Endometrial microvascular endothelial cells (primary cell): ENCODE measurements around the gene CHRNB1. TPM values are rescaled to one million over a fixed set of nuclear protein-coding genes. Genes with fewer than 3 reads are reported as not detected.

Experiments
- in situ Hi-C: cut with HindIII; loops from 2 replicates; pipeline ENCODE4 v1.10.0; 2017; ENCODE audit warnings: low sequenced_read_pairs, low pct_unique_long_range_greater_than_20kb; ENCODE audit errors: inconsistent ontology term
- total RNA-seq: library from RNA; depleted of rRNA; stranded (reverse); fragments of >200 nt; gene quantifications from one replicate; pipeline ENCODE4 v1.2.3, GENCODE V29; 2015; ENCODE audit errors: inconsistent ontology term

The CHRNB1 gene
- total RNA-seq, 1 donor from 2014 or later, result 14.1 TPM

GRCh38 chr17:7496470-7497183 lies 51.8 kb downstream of the CHRNB1 start:
- in situ Hi-C loops, result no loop called here

GRCh38 chr17:7497228-7497627 lies 52.4 kb downstream of the CHRNB1 start:
- in situ Hi-C loops, result no loop called here

GRCh38 chr17:7497636-7498035 lies 52.8 kb downstream of the CHRNB1 start:
- in situ Hi-C loops, result no loop called here

- in situ Hi-C loops, result no loop called here
These were observed 54.3 kb downstream of the CHRNB1 start for GRCh38 chr17:7499161-7499560.

- in situ Hi-C loops, result no loop called here
These were observed 56.9 kb downstream of the CHRNB1 start for GRCh38 chr17:7501729-7502128.

- in situ Hi-C loops, result no loop called here
These were observed 57.4 kb downstream of the CHRNB1 start for GRCh38 chr17:7502171-7502847.

GRCh38 chr17:7502987-7503386 lies 58.1 kb downstream of the CHRNB1 start:
- in situ Hi-C loops, result no loop called here

GRCh38 chr17:7503521-7503920 lies 58.7 kb downstream of the CHRNB1 start:
- in situ Hi-C loops, result no loop called here

Other genes starting within 250 kb of the CHRNB1 start
- 5.9 TPM for gene DLG4, start 225.2 kb upstream of the CHRNB1 start, total RNA-seq
- gene ACADVL, start 225.1 kb upstream of the CHRNB1 start, total RNA-seq, result 357 TPM
- gene DVL2, start 210.5 kb upstream of the CHRNB1 start, total RNA-seq, result 31.8 TPM
- gene PHF23, start 205.6 kb upstream of the CHRNB1 start, total RNA-seq, result 65.3 TPM
- gene GABARAP, start 202.6 kb upstream of the CHRNB1 start, total RNA-seq, result 154 TPM
- gene CTDNEP1, start 193.3 kb upstream of the CHRNB1 start, total RNA-seq, result 55.9 TPM
- 46.6 TPM for gene ELP5, start 192.8 kb upstream of the CHRNB1 start, total RNA-seq
- 16.4 TPM for gene CLDN7, start 182.6 kb upstream of the CHRNB1 start, total RNA-seq
- gene SLC2A4, start 163.3 kb upstream of the CHRNB1 start, total RNA-seq, result not detected
- not detected for gene YBX2, start 150.4 kb upstream of the CHRNB1 start, total RNA-seq
- gene EIF5A, start 137.4 kb upstream of the CHRNB1 start, total RNA-seq, result 666 TPM
- 39.7 TPM for gene GPS2, start 129.7 kb upstream of the CHRNB1 start, total RNA-seq
- 15.1 TPM for gene NEURL4, start 115.7 kb upstream of the CHRNB1 start, total RNA-seq
- not detected for gene ACAP1, start 108.5 kb upstream of the CHRNB1 start, total RNA-seq
- gene KCTD11, start 92.9 kb upstream of the CHRNB1 start, total RNA-seq, result 7.8 TPM
- not detected for gene TMEM95, start 89.9 kb upstream of the CHRNB1 start, total RNA-seq
- not detected for gene TNK1, start 64.0 kb upstream of the CHRNB1 start, total RNA-seq
- 55.8 TPM for gene PLSCR3, start 50.5 kb upstream of the CHRNB1 start, total RNA-seq
- 109 TPM for gene TMEM256, start 41.0 kb upstream of the CHRNB1 start, total RNA-seq
- 3.4 TPM for gene NLGN2, start 37.2 kb upstream of the CHRNB1 start, total RNA-seq
- not detected for gene SPEM1, start 24.7 kb upstream of the CHRNB1 start, total RNA-seq
- gene SPEM2, start 19.4 kb upstream of the CHRNB1 start, total RNA-seq, result not detected
- not detected for gene SPEM3, start 16.2 kb upstream of the CHRNB1 start, total RNA-seq
- 5.2 TPM for gene TMEM102, start 9.6 kb upstream of the CHRNB1 start, total RNA-seq
- gene FGF11, start 5.5 kb upstream of the CHRNB1 start, total RNA-seq, result not detected
- gene ZBTB4, start 34.6 kb downstream of the CHRNB1 start, total RNA-seq, result 23.1 TPM
- not detected for gene SLC35G6, start 36.4 kb downstream of the CHRNB1 start, total RNA-seq
- 40.6 TPM for gene POLR2A, start 39.3 kb downstream of the CHRNB1 start, total RNA-seq
- 9.5 TPM for gene TNFSF12, start 104.0 kb downstream of the CHRNB1 start, total RNA-seq
- gene TNFSF13, start 113.7 kb downstream of the CHRNB1 start, total RNA-seq, result 2.1 TPM
- 113 TPM for gene SENP3, start 116.9 kb downstream of the CHRNB1 start, total RNA-seq
- gene CD68, start 134.6 kb downstream of the CHRNB1 start, total RNA-seq, result 22.9 TPM
- 328 TPM for gene MPDU1, start 138.8 kb downstream of the CHRNB1 start, total RNA-seq
- not detected for gene SOX15, start 145.0 kb downstream of the CHRNB1 start, total RNA-seq
- 29.0 TPM for gene FXR2, start 169.8 kb downstream of the CHRNB1 start, total RNA-seq
- 48.7 TPM for gene SAT2, start 182.8 kb downstream of the CHRNB1 start, total RNA-seq
- not detected for gene SHBG, start 185.1 kb downstream of the CHRNB1 start, total RNA-seq
- not detected for gene ATP1B2, start 205.9 kb downstream of the CHRNB1 start, total RNA-seq
- 57.6 TPM for gene TP53, start 242.4 kb downstream of the CHRNB1 start, total RNA-seq
- 24.4 TPM for gene WRAP53, start 243.4 kb downstream of the CHRNB1 start, total RNA-seq